ENCODE results near the gene CDCP1. TPM values are rescaled to one million over a fixed set of nuclear protein-coding genes. Genes with fewer than 3 reads are reported as not detected.
A peak's percentile ranks its signal among the peaks of the same experiment; 100 is the strongest.

CDCP1 gene
- total RNA-seq, 8 experiments from 2014 or later: under 0.01 to 0.51 (median 0.23) TPM

DNA sequence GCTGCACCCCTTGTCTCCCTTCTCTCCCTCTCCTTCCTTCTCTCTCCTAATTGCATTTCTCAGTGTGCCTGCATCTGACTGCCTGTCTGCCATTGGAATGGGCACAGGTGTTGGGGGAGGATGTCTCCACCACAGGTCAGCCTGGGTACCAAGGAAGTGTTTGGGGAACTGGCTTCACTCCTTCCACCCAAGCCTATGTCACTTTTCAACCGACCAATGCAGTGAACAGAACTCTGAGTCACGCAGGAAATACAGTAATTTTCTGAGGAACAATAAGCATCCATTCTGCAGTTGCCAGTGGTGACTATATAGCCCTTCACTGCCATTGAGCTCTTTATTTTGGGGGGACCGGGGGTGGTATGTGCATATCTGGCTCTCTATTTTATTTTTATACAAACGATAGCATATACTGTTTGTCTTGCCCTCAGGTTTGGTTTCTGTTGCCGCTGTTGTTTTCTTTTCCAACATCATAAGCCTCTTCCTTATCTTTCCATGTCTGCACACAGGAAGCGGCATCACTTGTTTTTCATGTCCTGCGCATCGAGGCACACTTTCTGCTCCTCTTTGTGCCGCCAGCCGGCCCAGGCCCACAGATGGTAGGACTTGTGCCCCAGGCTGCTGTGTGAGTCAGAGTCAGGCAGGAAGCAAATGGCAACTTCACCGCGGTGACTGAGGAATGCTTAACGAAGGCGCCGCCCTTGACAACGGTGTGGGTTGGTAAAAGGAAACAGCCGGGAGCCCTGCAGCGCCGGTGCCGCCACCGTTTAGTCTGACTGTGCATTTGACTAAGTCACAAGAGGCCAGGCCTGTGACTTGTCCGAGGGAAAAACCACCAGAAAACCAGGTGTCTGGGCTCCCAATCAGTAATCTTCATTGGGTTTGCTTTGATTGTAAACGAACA, 21.1 kb upstream of the CDCP1 start:
- H3K4me1 ChIP-seq (replicated peaks in 1 of 2): peaks cover 6% of the 10 kb centered on the region in 2 donors
- H3K27ac ChIP-seq: no peak overlapping the region
- in situ Hi-C loops (cut with MboI; ENCODE audit: low pct_unique_long_range_greater_than_20kb in 2 of 9, low sequenced_read_pairs in 9 of 9, unreplicated experiment in 9 of 9): no loop called here
- H3K4me3 ChIP-seq: no peak overlapping the region
- peak; percentile 99 to 100 (median 100) for ATAC-seq (replicated peaks in 6 of 8)
- 6 to 36% (median 24%) methylated on average over 2 to 21 of the region's 23 CpGs; no CpG with 5 or more reads in 1 of the 10 experiments for WGBS, 10 experiments

DNA sequence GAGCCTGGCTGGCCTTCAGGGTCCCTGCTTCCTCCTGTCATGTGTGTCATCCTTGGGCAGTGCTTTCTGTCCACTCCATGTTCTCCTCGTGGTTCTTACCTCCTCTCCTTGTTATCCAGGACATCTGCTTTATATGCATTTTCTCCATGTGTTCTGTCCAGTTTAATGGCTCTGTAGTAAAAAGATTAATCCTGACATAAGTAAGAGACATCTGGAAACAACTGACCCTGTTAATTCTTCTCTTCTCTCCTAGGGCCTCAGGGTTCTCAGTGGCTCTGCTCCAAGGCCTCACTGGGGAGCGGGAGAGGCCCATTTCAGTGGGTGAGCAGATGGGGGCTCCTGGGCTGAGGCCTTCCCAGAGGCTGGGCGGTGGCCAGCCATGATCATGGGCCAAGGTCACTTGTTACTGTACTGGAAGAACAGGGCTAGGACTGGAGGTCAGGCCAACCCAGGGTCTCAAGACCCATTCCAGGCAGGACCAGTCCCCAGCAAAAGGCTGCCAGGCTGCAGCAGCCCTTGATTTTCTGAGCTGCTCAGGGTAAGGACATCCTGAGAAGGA, 20.2 kb upstream of the CDCP1 start:
- Histone ChIP-seq H3K27ac (no peak overlapping the region), H3K4me3 (no peak overlapping the region), H3K4me1 (replicated peaks in 1 of 2) (peaks cover 6% of the 10 kb centered on the region in 2 donors)
- in situ Hi-C loops (cut with MboI; ENCODE audit: low pct_unique_long_range_greater_than_20kb in 2 of 9, low sequenced_read_pairs in 9 of 9, unreplicated experiment in 9 of 9): no loop called here
- no peak for ATAC-seq (replicated peaks in 6 of 8)
- 0 to 100% (median 81%) methylated on average over 1 to 3 of the region's 3 CpGs; no CpG with 5 or more reads in 2 of the 10 experiments for WGBS, 10 experiments

DNA sequence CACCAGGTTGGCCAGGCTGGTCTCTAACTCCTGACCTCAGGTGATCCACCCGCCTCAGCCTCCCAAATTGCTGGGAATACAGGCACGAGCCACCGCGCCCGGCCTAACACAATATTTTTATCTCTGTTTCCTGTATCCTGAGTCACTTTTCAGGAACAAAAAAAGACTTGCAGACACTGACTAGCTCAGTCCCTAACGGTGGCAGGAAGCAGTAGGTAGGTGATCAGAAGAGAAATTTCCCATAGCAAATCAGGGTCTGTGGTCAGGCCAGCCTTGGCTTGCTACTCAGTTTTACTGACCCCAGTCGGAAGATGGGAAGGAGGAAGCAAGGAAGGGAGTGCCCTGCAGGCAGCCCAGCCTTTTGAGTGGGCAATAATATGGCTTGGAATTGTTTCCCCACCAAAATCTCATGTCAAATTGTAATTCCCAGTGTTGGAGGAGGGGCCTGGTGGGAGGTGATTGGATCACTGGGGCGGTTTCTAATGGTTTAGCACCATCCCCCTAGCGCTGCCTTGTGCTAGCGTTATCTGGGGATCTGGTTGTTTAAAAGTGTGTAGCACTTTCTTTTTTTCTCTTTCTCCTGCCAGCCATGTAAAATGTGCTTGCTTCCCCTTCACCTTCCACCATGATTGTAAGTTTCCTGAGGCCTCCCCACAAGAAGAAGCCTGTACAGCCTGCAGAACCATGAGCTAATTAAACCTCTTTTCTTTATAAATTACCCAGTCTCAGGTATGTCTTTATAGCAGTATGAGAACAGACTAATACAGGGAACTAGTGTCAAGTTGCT, 19.5 kb upstream of the CDCP1 start:
- no peak for ATAC-seq (replicated peaks in 6 of 8)
- peaks cover 6% of the 10 kb centered on the region in 2 donors for H3K4me1 ChIP-seq (replicated peaks in 1 of 2)
- in situ Hi-C loops (cut with MboI; ENCODE audit: low pct_unique_long_range_greater_than_20kb in 2 of 9, low sequenced_read_pairs in 9 of 9, unreplicated experiment in 9 of 9): no loop called here
- 80 to 100% (median 94%) methylated on average over 1 to 9 of the region's 10 CpGs; no CpG with 5 or more reads in 2 of the 10 experiments for WGBS, 10 experiments
- no peak overlapping the region for H3K27ac ChIP-seq
- H3K4me3 ChIP-seq: no peak overlapping the region

DNA sequence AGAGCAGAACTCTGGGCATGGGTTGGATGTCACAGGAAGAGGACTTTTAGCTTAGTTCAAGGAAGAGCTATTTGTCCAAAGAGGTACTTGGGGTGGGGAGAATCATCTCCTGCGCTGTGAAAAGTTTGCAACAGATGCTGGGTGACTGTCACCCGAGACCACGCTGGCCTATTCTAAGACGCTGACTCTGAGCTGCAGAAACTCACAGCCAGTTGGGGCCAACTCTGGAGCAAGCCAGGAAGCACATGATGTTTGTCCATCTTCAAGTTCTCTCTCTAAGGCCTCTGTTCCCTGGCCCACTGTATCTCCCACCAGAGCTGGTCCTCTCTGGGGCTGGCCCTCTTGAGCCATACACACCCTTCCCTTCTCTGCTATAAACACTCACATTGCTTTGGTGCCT, 17.9 kb upstream of the CDCP1 start:
- no peak for ATAC-seq (replicated peaks in 6 of 8)
- H3K27ac ChIP-seq: no peak overlapping the region
- in situ Hi-C loops (cut with MboI; ENCODE audit: low pct_unique_long_range_greater_than_20kb in 2 of 9, low sequenced_read_pairs in 9 of 9, unreplicated experiment in 9 of 9): no loop called here
- no peak overlapping the region for H3K4me3 ChIP-seq
- H3K4me1 ChIP-seq (replicated peaks in 1 of 2): peaks cover 6% of the 10 kb centered on the region in 2 donors
- WGBS, 10 experiments: 88 to 100% (median 100%) methylated on average over 1 to 4 of the region's 4 CpGs; no CpG with 5 or more reads in 6 of the 10 experiments

DNA sequence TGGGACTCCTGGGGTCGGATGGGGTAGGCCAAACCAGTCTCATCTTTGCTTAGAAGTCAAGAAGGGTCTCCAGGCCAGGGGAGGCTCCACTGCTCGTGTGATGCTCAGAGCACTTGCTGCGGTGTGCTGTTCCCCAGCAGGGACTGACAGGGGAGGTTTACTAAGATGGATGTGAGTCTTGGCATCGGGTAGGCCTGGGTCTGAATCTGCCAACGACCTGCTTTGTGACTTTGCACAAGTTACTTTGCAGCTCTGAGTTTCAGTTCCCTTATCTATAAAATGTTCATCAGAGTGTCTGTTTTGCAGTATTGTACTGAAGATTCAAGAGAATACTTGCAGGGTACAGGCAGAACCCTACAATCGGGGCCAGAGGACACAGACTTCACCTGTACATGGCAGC, 17.3 kb upstream of the CDCP1 start:
- ATAC-seq (replicated peaks in 6 of 8): no peak
- H3K4me3 ChIP-seq: no peak overlapping the region
- in situ Hi-C loops (cut with MboI; ENCODE audit: low pct_unique_long_range_greater_than_20kb in 2 of 9, low sequenced_read_pairs in 9 of 9, unreplicated experiment in 9 of 9): no loop called here
- peaks cover 6% of the 10 kb centered on the region in 2 donors for H3K4me1 ChIP-seq (replicated peaks in 1 of 2)
- no peak overlapping the region for H3K27ac ChIP-seq
- 14 to 67% (median 37%) methylated on average over 2 to 5 of the region's 6 CpGs; no CpG with 5 or more reads in 2 of the 10 experiments for WGBS, 10 experiments

DNA sequence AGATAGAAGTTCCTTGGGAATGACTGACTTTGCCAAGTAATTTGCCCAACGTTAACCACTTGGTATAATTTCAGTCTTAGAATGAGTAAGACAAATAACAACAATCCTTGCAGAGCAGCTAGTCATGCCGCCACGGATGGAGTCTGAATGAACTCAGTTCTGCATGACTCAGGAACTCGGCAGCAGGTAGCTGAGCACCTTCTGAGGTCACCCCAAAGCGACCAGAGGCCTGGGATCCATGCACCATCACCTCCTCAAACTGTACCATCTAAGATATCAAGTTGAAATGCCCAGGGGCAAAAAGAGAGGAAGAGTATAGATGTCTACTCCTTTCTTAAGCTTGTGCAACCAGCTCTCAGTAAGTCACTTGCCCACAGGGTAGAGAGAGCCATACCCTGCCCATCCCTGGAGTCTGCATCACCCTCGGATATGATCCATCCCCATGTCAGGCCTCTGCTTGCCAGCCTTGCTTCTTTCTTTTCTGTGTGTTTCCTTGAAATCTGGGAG, 8.5 kb upstream of the CDCP1 start:
- 5 to 100% (median 70%) methylated on average over 1 to 3 of the region's 6 CpGs; no CpG with 5 or more reads in 3 of the 10 experiments for WGBS, 10 experiments

DNA sequence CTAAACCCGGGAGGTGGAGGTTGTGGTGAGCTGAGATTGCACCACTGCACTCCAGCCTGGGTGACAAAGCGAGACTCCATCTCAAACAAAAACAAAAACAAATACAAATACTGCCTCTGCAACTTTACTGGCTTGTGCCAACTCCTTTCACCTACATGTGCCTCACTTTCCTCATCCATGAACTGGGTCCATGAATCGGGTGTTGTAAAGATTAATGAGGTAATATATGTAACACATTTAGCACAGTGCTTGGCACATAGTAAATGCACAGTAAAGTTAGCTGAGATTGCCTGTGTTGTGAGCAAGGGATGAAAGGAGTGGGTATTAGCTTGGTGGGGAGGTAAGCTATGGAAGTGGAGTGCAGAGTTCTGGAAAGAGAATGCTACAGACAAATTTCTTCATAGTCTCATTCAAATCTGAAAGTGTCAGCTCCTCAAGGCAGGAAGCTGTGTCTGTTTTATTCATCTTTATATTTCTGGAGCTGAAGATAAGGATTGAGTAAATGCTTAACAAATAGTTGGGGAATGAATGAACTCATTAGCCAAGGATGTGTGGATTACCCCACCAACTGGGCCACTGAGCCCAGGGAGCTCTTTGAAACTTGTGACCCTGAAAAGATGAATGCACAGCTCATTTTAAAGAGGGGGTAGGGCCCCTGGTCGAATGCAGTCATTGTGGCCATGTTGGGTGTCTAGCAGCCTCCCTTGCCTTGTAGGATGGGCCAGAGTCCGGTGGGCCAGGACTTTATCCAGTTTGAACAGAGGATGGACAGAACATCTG, 7.7 kb upstream of the CDCP1 start:
- no peak for ATAC-seq (replicated peaks in 6 of 8)
- Histone ChIP-seq H3K4me3 (no peak overlapping the region), H3K4me1 (replicated peaks in 1 of 2) (no peaks in the 10 kb centered on the region), H3K27ac (no peak overlapping the region)
- in situ Hi-C loops (cut with MboI; ENCODE audit: low pct_unique_long_range_greater_than_20kb in 2 of 9, low sequenced_read_pairs in 9 of 9, unreplicated experiment in 9 of 9): no loop called here
- 11 to 100% (median 50%) methylated on average over 1 to 3 of the region's 5 CpGs; no CpG with 5 or more reads in 3 of the 10 experiments for WGBS, 10 experiments

More for the DNA sequence above, 8.5 kb upstream of the CDCP1 start:
- in situ Hi-C loops (cut with MboI; ENCODE audit: low pct_unique_long_range_greater_than_20kb in 2 of 9, low sequenced_read_pairs in 9 of 9, unreplicated experiment in 9 of 9): no loop called here
- no peak for ATAC-seq (replicated peaks in 6 of 8)
- Histone ChIP-seq H3K4me3 (no peak overlapping the region), H3K4me1 (replicated peaks in 1 of 2) (no peaks in the 10 kb centered on the region), H3K27ac (no peak overlapping the region)

DNA sequence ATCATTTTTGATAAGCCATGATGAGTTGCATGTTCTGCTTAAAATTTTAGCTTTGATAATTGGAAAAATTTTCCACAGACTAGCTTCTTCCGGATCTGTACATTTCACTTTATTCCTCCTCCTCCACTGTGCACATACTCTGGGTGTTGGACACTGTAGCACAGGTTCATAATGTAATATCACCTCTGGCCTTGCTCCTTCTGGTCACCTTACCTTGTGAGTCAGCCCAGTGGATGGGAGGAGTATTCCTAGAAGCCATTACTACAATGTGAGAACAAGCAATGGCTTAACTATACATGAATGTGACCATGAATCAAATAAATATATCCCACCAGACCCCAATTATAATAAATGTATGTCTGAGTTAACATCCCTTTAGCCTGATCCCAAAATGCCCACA, 6.1 kb upstream of the CDCP1 start:
- no peak for ATAC-seq (replicated peaks in 6 of 8)
- H3K27ac ChIP-seq: no peak overlapping the region
- 86 to 100% (median 100%) methylated on average over 1 of the region's 1 CpG; no CpG with 5 or more reads in 2 of the 10 experiments for WGBS, 10 experiments
- in situ Hi-C loops (cut with MboI; ENCODE audit: low pct_unique_long_range_greater_than_20kb in 2 of 9, low sequenced_read_pairs in 9 of 9, unreplicated experiment in 9 of 9): no loop called here
- no peak overlapping the region for H3K4me3 ChIP-seq
- H3K4me1 ChIP-seq (replicated peaks in 1 of 2): no peaks in the 10 kb centered on the region

DNA sequence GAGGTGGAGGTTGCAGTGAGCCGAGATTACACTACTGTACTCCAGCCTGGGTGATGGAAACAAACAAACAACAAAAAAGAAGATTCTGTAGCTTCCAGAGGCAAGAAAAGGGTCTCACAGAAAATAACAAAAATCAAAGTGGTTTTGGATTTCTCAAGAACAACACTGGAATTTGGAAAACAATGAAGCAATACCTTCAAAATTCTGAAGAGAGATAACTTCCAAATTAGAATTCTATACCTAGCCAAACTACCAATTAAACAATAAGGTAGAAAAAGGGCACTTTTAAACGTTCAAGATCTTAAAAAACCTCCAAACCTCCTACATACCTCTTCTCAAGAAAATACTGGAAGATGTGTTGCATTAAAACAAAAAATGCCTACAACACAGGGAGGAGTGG, 4.9 kb upstream of the CDCP1 start:
- no peaks in the 10 kb centered on the region for H3K4me1 ChIP-seq (replicated peaks in 1 of 2)
- 27 to 92% (median 43%) methylated on average over 1 to 2 of the region's 2 CpGs; no CpG with 5 or more reads in 1 of the 10 experiments for WGBS, 10 experiments
- H3K27ac ChIP-seq: no peak overlapping the region
- in situ Hi-C loops (cut with MboI; ENCODE audit: low pct_unique_long_range_greater_than_20kb in 2 of 9, low sequenced_read_pairs in 9 of 9, unreplicated experiment in 9 of 9): no loop called here
- no peak overlapping the region for H3K4me3 ChIP-seq
- no peak for ATAC-seq (replicated peaks in 6 of 8)

DNA sequence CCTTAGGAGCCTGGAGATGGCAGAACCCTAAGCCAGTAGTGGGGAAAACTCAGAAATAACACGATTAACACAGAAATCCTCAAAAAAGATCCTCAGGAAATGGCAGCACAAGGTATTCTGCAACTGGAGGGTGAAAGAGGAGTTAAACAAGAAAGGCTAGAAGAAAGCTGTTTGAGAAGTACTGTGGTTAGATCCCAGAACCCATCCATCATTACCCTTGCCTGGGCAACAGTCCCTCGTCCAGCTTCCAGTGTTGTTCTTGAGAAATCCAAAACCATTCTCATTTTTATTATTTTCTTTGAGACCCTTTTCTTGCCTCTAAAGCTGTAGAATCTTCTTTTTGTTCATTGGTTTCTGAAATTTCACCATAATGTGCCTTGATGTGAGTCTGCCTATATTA, 2.7 kb upstream of the CDCP1 start:
- Histone ChIP-seq H3K4me1 (replicated peaks in 1 of 2) (peaks cover 0 to 6% of the 10 kb centered on the region in 2 donors), H3K4me3 (no peak overlapping the region), H3K27ac (no peak overlapping the region)
- ATAC-seq (replicated peaks in 6 of 8): no peak
- WGBS, 10 experiments: 13 to 100% (median 43%) methylated on average over 1 to 2 of the region's 2 CpGs; no CpG with 5 or more reads in 2 of the 10 experiments
- in situ Hi-C loops (cut with MboI; ENCODE audit: low pct_unique_long_range_greater_than_20kb in 2 of 9, low sequenced_read_pairs in 9 of 9, unreplicated experiment in 9 of 9): no loop called here

DNA sequence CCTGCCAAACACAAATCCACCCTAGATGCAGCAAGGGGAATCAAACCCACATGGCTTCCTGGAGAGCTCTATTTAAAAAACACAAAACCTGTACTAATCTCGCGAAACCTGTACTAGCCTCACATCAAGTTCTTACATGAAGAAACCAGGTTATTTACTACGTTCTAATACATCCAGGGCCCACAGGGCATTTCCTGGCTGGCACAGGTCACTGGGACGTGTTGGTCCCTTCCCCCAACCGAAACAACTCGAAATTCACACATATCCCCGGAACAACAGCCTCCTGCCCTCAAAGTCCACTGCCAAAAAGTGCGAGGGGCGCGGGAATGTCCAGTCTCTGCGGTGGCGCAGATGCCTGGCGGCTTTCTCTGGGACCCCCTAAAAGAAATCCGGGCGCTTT, 955 bp downstream of the CDCP1 start:
- Histone ChIP-seq H3K4me3 (peak overlapping the region in 1 of 5 donors; percentile 25), H3K27ac (no peak overlapping the region), H3K4me1 (replicated peaks in 1 of 2) (peaks cover 0 to 6% of the 10 kb centered on the region in 2 donors)
- in situ Hi-C loops (cut with MboI; ENCODE audit: low pct_unique_long_range_greater_than_20kb in 2 of 9, low sequenced_read_pairs in 9 of 9, unreplicated experiment in 9 of 9): no loop called here
- 0 to 76% (median 17%) methylated on average over 1 to 15 of the region's 15 CpGs for WGBS, 10 experiments
- ATAC-seq (replicated peaks in 6 of 8): no peak
